ENCODE results near the gene SLC4A2. TPM values are rescaled to one million over a fixed set of nuclear protein-coding genes. Genes with fewer than 3 reads are reported as not detected.

SLC4A2 gene
- total RNA-seq, 2 experiments from 2014 or later = 64.2 to 86.0 TPM

- Histone ChIP-seq H4K20me1 (ENCODE audit: insufficient read depth, low read length) (no peaks in the 10 kb centered on the region), H3K27ac (ENCODE audit: low read depth, low read length, poor library complexity, severe bottlenecking) (no peak overlapping the region), H3K4me3 (ENCODE audit: low read depth, low read length, poor library complexity, severe bottlenecking) (peak overlapping the region; percentile 98), H3K9me2 (ENCODE audit: insufficient read depth, low read length) (no peaks in the 10 kb centered on the region), H3K79me2 (ENCODE audit: insufficient read depth, low read depth, low read length) (peaks cover 14% of the 10 kb centered on the region; the same call in 1 of the 2 replicates), H3K36me3 (ENCODE audit: insufficient read depth, low read length) (peaks cover 1% of the 10 kb centered on the region), H2AFZ (ENCODE audit: low read length) (peak overlapping the region; percentile 61; the same call in 1 of the 2 replicates), H3K9me3 (ENCODE audit: low read length) (no peaks in the 10 kb centered on the region), H3K4me1 (ENCODE audit: insufficient read depth, low read length, poor library complexity, severe bottlenecking) (peaks cover 40% of the 10 kb centered on the region), H3K4me2 (ENCODE audit: low read length) (peak overlapping the region; percentile 88)
- TF ChIP-seq EZH2phosphoT487 (IDR thresholded peaks at IDR 0.05; ENCODE audit: borderline replicate concordance, low read depth, low read length) (no peak), CTCF (conservative IDR thresholded peaks at IDR 0.05; ENCODE audit: low read length) (no peak)
- CTCF ChIA-PET (ENCODE audit: unreplicated experiment) = interaction anchor here (1.1 kb wide), 1 partner anchor 28 kb away, joined by 4 read pairs; no protein-coding TSS in a partner anchor
- BruUV-seq (replicated peaks) = no TSS peak
- intact Hi-C loops (cut with micrococcal nuclease; ENCODE audit: unreplicated experiment) = no loop called here
- no peak for DNase-seq (ENCODE audit: low spot score)
- POLR2A ChIA-PET = interaction anchor here (0.7 kb wide), 1 partner anchor 52 kb away, joined by 3 read pairs; no protein-coding TSS in a partner anchor
Observed at GRCh38 chr7:151056666-151057505, 2.5 kb upstream of the SLC4A2 start.

- H4K20me1 ChIP-seq (ENCODE audit: insufficient read depth, low read length) = no peaks in the 10 kb centered on the region
- peaks cover 40% of the 10 kb centered on the region for H3K4me1 ChIP-seq (ENCODE audit: insufficient read depth, low read length, poor library complexity, severe bottlenecking)
- peaks cover 14% of the 10 kb centered on the region; the same call in 1 of the 2 replicates for H3K79me2 ChIP-seq (ENCODE audit: insufficient read depth, low read depth, low read length)
- ChIA-PET CTCF (ENCODE audit: unreplicated experiment) (interaction anchor here (0.6 to 1.1 kb wide), 2 partner anchors 28 to 1061 kb away, joined by 3 to 4 read pairs; no protein-coding TSS in a partner anchor), POLR2A (interaction anchor here (0.7 to 1.2 kb wide), 2 partner anchors 27 to 52 kb away, joined by 3 read pairs; no protein-coding TSS in a partner anchor)
- H2AFZ ChIP-seq (ENCODE audit: low read length) = peak within 1 kb of the TSS; percentile 87; the same call in 1 of the 2 replicates
- H3K9me3 ChIP-seq (ENCODE audit: low read length) = no peaks in the 10 kb centered on the region
- H3K9me2 ChIP-seq (ENCODE audit: insufficient read depth, low read length) = no peaks in the 10 kb centered on the region
- TF ChIP-seq EZH2phosphoT487 (IDR thresholded peaks at IDR 0.05; ENCODE audit: borderline replicate concordance, low read depth, low read length) = no peak
- no peak for TF ChIP-seq CTCF (conservative IDR thresholded peaks at IDR 0.05; ENCODE audit: low read length)
- H3K27ac ChIP-seq (ENCODE audit: low read depth, low read length, poor library complexity, severe bottlenecking) = peak within 1 kb of the TSS; percentile 70
- intact Hi-C loops (cut with micrococcal nuclease; ENCODE audit: unreplicated experiment) = no loop called here
- BruUV-seq (replicated peaks) = no TSS peak
- no peak for DNase-seq (ENCODE audit: low spot score)
- peak within 1 kb of the TSS; percentile 98 for H3K4me2 ChIP-seq (ENCODE audit: low read length)
- peak within 1 kb of the TSS; percentile 98 for H3K4me3 ChIP-seq (ENCODE audit: low read depth, low read length, poor library complexity, severe bottlenecking)
- H3K36me3 ChIP-seq (ENCODE audit: insufficient read depth, low read length) = peaks cover 8% of the 10 kb centered on the region
Observed at GRCh38 chr7:151057506-151057988, 1.8 kb upstream of the SLC4A2 start, which contains the start of gene CDK5. Gene CDK5, minus strand, starts transcription at chr7:151057897. Its CDS starts 49 bp downstream, at chr7:151057848.

Data from OCI-LY7 (cell line).